Spleen (tissue), 7 donors: Measurements from ENCODE around the gene SAC3D1.

Experiments used
- CTCF ChIP-seq, 11 experiments: fragments of 200-600 bp in 7 of 11; fragments of 450-650 bp in 4 of 11; sonication (generic) in 4 of 11; IDR thresholded peaks in 8 of 11; conservative IDR thresholded peaks in 3 of 11; 1 replicate in 7 of 11; 2 replicates in 4 of 11; pipeline versions ENCODE4 v1.4.0 to v1.8.0; 2016 to 2021; ENCODE audit warnings: antibody characterized with exemption in 11 of 11, inconsistent platforms in 4 of 11, mild to moderate bottlenecking in 1 of 11
- POLR2A ChIP-seq, 3 donors: fragments of 450-650 bp; IDR thresholded peaks; one replicate each; pipeline ENCODE4 v1.5.1; 2017; ENCODE audit warnings: antibody characterized with exemption in 3 of 3, mild to moderate bottlenecking in 1 of 3
- donor health status: DM: no; HTN: no; CAD: no; lungs with moderate emphysema.
- donor health status: DM: no; HTN: no; CAD: no.
- donor health status: DM: no; HTN: no; CAD: no.

GRCh38 chr11:65056999-65057398 is 16.0 kb downstream of the SAC3D1 start:
- TF ChIP-seq CTCF (IDR thresholded peaks at IDR 0.05 in 8 of 11, conservative IDR thresholded peaks at IDR 0.05 in 3 of 11) (no peak), POLR2A (IDR thresholded peaks at IDR 0.05) (no peak)
